Upper lobe of left lung (tissue), 4 donors: ENCODE data around the gene OCIAD2.
"Not testable (repeated sequence)": the region's sequence is repeated elsewhere in the genome, so short reads cannot be mapped to it uniquely, and the experiment has no call there.

ENCODE experiments used
- EP300 ChIP-seq, 4 donors: sonication (generic); formaldehyde crosslinking; IDR thresholded peaks; one replicate each; pipeline ENCODE4 v1.5.1; 2017; ENCODE audit warnings: antibody characterized with exemption in 4 of 4, control low read depth in 2 of 4
- POLR2A ChIP-seq, 4 donors: fragments of 450-650 bp; IDR thresholded peaks; one replicate each; pipeline ENCODE4 v1.5.1; 2016 to 2017; ENCODE audit warnings: antibody characterized with exemption in 4 of 4, mild to moderate bottlenecking in 2 of 4
- POLR2AphosphoS5 ChIP-seq, 2 donors: sonication (generic); formaldehyde crosslinking; IDR thresholded peaks; one replicate each; pipeline ENCODE4 v1.5.1; 2017; ENCODE audit warnings: antibody characterized with exemption in 2 of 2
- TF ChIP-seq, protein P1 (sequence below), 6 experiments: fragments of 450-650 bp in 4 of 6; fragments of 200-600 bp in 2 of 6; sonication (generic) in 2 of 6; IDR thresholded peaks; one replicate each; pipeline ENCODE4 v1.5.1; 2016 to 2019; ENCODE audit warnings: antibody characterized with exemption in 6 of 6

DNA sequence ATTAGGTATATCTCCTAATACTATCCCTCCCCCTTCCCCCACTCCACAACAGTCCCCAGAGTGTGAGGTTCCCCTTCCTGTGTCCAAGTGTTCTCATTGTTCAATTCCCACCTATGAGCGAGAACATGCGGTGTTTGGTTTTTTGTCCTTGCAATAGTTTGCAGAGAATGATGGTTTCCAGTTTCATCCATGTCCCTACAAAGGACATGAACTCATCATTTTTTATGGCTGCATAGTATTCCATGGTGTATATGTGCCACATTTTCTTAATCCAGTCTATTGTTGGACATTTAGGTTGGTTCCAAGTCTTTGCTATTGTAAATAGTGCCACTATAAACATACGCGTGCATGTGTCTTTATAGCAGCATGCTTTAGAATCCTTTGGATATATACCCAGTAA lies 41.9 kb downstream of the OCIAD2 start:
- TF ChIP-seq, protein P1, sequence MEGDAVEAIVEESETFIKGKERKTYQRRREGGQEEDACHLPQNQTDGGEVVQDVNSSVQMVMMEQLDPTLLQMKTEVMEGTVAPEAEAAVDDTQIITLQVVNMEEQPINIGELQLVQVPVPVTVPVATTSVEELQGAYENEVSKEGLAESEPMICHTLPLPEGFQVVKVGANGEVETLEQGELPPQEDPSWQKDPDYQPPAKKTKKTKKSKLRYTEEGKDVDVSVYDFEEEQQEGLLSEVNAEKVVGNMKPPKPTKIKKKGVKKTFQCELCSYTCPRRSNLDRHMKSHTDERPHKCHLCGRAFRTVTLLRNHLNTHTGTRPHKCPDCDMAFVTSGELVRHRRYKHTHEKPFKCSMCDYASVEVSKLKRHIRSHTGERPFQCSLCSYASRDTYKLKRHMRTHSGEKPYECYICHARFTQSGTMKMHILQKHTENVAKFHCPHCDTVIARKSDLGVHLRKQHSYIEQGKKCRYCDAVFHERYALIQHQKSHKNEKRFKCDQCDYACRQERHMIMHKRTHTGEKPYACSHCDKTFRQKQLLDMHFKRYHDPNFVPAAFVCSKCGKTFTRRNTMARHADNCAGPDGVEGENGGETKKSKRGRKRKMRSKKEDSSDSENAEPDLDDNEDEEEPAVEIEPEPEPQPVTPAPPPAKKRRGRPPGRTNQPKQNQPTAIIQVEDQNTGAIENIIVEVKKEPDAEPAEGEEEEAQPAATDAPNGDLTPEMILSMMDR (IDR thresholded peaks at IDR 0.05) = not testable (repeated sequence)
- TF ChIP-seq POLR2AphosphoS5, POLR2A, EP300 (IDR thresholded peaks at IDR 0.05): not testable (repeated sequence)
